K562 (cell line): Measurements from ENCODE around the gene MAD1L1. TPM values are rescaled to one million over a fixed set of nuclear protein-coding genes. Genes with fewer than 3 reads are reported as not detected.

Experiments used
- ATAC-seq: fragments of 200-7000 bp; cut with Tn5 transposase; 3 replicates; pipeline ENCODE4 v1.9.1; 2020; ENCODE audit warnings: moderate library complexity
- BruUV-seq: library from RNA; stranded (reverse); fragments of 400-500 nt; replicated peaks from 2 replicates; lab custom pipeline; 2021; lab: Mats Ljungman, UMichigan
- CTCF ChIA-PET: fragments of 300-600 bp; formaldehyde crosslinking; extraction: SDS; loops from one replicate; lab custom pipeline; 2021; ENCODE audit warnings: low intra/inter-chr PET ratio; lab: Yijun Ruan, JAX
- POLR2A ChIA-PET: fragments of 300-600, 350-650 bp; sonication (Branson Sonifier 250); formaldehyde crosslinking; extraction: SDS; loops from one replicate; lab custom pipeline; 2021; ENCODE audit warnings: antibody characterized with exemption, inconsistent platforms; lab: Yijun Ruan, JAX
- DNase-seq, 4 experiments: peaks; one replicate each; pipeline versions ENCODE4 v3.0.0 to v3.0.0-alpha.2; 2011 to 2018; ENCODE audit warnings: low spot score in 3 of 4, mixed read lengths in 3 of 4; ENCODE audit errors: extremely low read depth in 1 of 4
- FAIRE-seq: peaks from 2 replicates; lab custom pipeline; 2011; peaks lifted over from hg19 to GRCh38; lab: Jason Lieb, UNC
- H2AFZ ChIP-seq: 2 replicates; pipeline ENCODE4 v1.6.0; 2011; ENCODE audit warnings: low read depth, low read length, control low read depth, inconsistent platforms
- H3K27ac ChIP-seq: fragments of 200-600 bp; 3 replicates; pipeline ENCODE4 v1.8.0; 2011; ENCODE audit warnings: low read depth, mild to moderate bottlenecking, control low read depth, inconsistent platforms, low read length, moderate library complexity, mixed read lengths; ENCODE audit errors: extremely low read depth
- H3K27me3 ChIP-seq, 2 experiments: fragments of 300-600 bp in 1 of 2; 2 replicates in 1 of 2; 3 replicates in 1 of 2; pipeline versions ENCODE4 v1.6.0 to v1.8.0; 2011; ENCODE audit warnings: inconsistent platforms in 2 of 2, low read length in 2 of 2, mild to moderate bottlenecking in 1 of 2, mixed read lengths in 1 of 2, moderate library complexity in 1 of 2; ENCODE audit not compliant: control insufficient read depth in 2 of 2, insufficient read depth in 2 of 2
- H3K36me3 ChIP-seq: fragments of 300-600 bp; 3 replicates; pipeline ENCODE4 v1.8.0; 2011; ENCODE audit warnings: mild to moderate bottlenecking, low read length, inconsistent platforms; ENCODE audit not compliant: control insufficient read depth, insufficient read depth
- H3K4me1 ChIP-seq, 2 experiments: fragments of 200-600 bp in 1 of 2; replicated peaks in 1 of 2; 2 replicates in 1 of 2; 3 replicates in 1 of 2; pipeline versions ENCODE4 v1.5.1 to v1.8.0; 2011; ENCODE audit warnings: inconsistent platforms in 2 of 2, low read length in 2 of 2, mild to moderate bottlenecking in 1 of 2, mixed read lengths in 1 of 2, moderate library complexity in 1 of 2; ENCODE audit not compliant: control insufficient read depth in 2 of 2, insufficient read depth in 2 of 2
- H3K4me2 ChIP-seq: 2 replicates; pipeline ENCODE4 v1.6.1; 2011; ENCODE audit warnings: low read length, control low read depth, inconsistent platforms, mixed read lengths; ENCODE audit not compliant: insufficient read depth
- H3K4me3 ChIP-seq: fragments of 200-600 bp; sonication (generic), shearing (Covaris generic); 2 replicates; pipeline ENCODE4 v1.5.1; 2016; ENCODE audit warnings: control low read depth, inconsistent platforms
- H3K79me2 ChIP-seq: fragments of 200-600 bp; 3 replicates; pipeline ENCODE4 v1.8.0; 2011; ENCODE audit warnings: low read length, inconsistent platforms; ENCODE audit not compliant: control insufficient read depth, insufficient read depth
- H3K9ac ChIP-seq, 2 experiments: 2 replicates each; pipeline versions ENCODE4 v1.6.0 to v1.6.1; 2011; ENCODE audit warnings: low read depth in 2 of 2, low read length in 2 of 2, control low read depth in 1 of 2, inconsistent platforms in 1 of 2, mild to moderate bottlenecking in 1 of 2, mixed read lengths in 1 of 2; ENCODE audit not compliant: insufficient read depth in 1 of 2
- H3K9me1 ChIP-seq: one replicate; pipeline ENCODE4 v1.6.0; 2011; ENCODE audit warnings: inconsistent platforms, mild to moderate bottlenecking, low read length, moderate library complexity; ENCODE audit not compliant: control insufficient read depth, insufficient read depth
- H3K9me3 ChIP-seq: replicated peaks from 2 replicates; pipeline ENCODE4 v1.5.1; 2011; ENCODE audit warnings: low read depth, low read length, inconsistent platforms; ENCODE audit not compliant: control insufficient read depth, insufficient read depth
- H4K20me1 ChIP-seq: replicated peaks from 2 replicates; pipeline ENCODE4 v1.6.1; 2011; ENCODE audit warnings: low read length, inconsistent platforms, mixed read lengths; ENCODE audit not compliant: control insufficient read depth, insufficient read depth
- ARID4B ChIP-seq: sonication (generic); formaldehyde crosslinking; IDR thresholded peaks from 2 replicates; pipeline ENCODE4 v1.8.0; 2022; ENCODE audit warnings: mild to moderate bottlenecking, missing genetic modification reagents
- CBX3 ChIP-seq, 2 experiments: IDR thresholded peaks; 1 replicate in 1 of 2; 2 replicates in 1 of 2; pipeline ENCODE4 v1.6.1; 2012; ENCODE audit warnings: inconsistent platforms in 2 of 2, low read length in 2 of 2, borderline replicate concordance in 1 of 2, control low read depth in 1 of 2
- CHAMP1 ChIP-seq: fragments of 450-650 bp; IDR thresholded peaks from 2 replicates; pipeline ENCODE4 v1.6.1; 2016; ENCODE audit warnings: mild to moderate bottlenecking
- CXXC5 ChIP-seq: fragments of 250-450 bp; sonication (Bioruptor Pico); IDR thresholded peaks from 2 replicates; pipeline ENCODE4 v1.8.0; 2022; ENCODE audit warnings: inconsistent platforms, mild to moderate bottlenecking, moderate library complexity
- FUS ChIP-seq: fragments of 200-400 bp; formaldehyde crosslinking; optimal IDR thresholded peaks from 2 replicates; pipeline ENCODE3; 2017; ENCODE audit warnings: low read depth, low read length
- HNRNPUL1 ChIP-seq: fragments of 200-400 bp; formaldehyde crosslinking; IDR thresholded peaks from 2 replicates; pipeline ENCODE4 v1.6.1; 2017; ENCODE audit warnings: low read length
- KDM2B ChIP-seq: fragments of 250-450 bp; sonication (Bioruptor Pico); IDR thresholded peaks from 2 replicates; pipeline ENCODE4 v1.8.0; 2021; ENCODE audit warnings: mild to moderate bottlenecking, moderate library complexity
- RNF2 ChIP-seq: sonication (generic); IDR thresholded peaks from 2 replicates; pipeline ENCODE4 v1.6.1; 2016
- SREBF1 ChIP-seq: fragments of 150-350 bp; IDR thresholded peaks from 2 replicates; pipeline ENCODE4 v1.6.1; 2014; ENCODE audit warnings: antibody characterized with exemption, low read depth, low read length, borderline replicate concordance
- ZFX ChIP-seq: sonication (generic); formaldehyde crosslinking; IDR thresholded peaks from 2 replicates; pipeline ENCODE4 v1.8.0; 2022; ENCODE audit warnings: mild to moderate bottlenecking, missing genetic modification reagents, moderate library complexity
- WGBS: fragments of 100-300 bp; shearing (Covaris generic); methylation state at CpG from one replicate; pipeline ENCODE4 v1.1.6; 2016; ENCODE audit warnings: low coverage, mixed read lengths; ENCODE audit not compliant: insufficient coverage; ENCODE audit errors: missing lambda C conversion rate; 5-methylcytosine and 5-hydroxymethylcytosine counted together
- in situ Hi-C: fragments of 300-500 bp; cut with MboI; formaldehyde crosslinking; loops from 4 replicates; pipeline ENCODE4 v1.15.0; 2018; ENCODE audit warnings: inconsistent platforms, mixed read lengths
- intact Hi-C: fragments of 100-400 bp; cut with micrococcal nuclease; formaldehyde crosslinking; loops from 2 replicates; pipeline ENCODE4 v1.14.2; 2022
- polyA plus RNA-seq, 8 experiments: library from polyadenylated mRNA; depleted of rRNA in 4 of 8; stranded (reverse) in 5 of 8; unstranded in 3 of 8; fragments of >200 nt; fragmentation: Nextera tagmentation in 2 of 8; fragmentation: Illumina TruSeq in 1 of 8; extraction: Ambion mirVana in 2 of 8; extraction: Trizol in 1 of 8; gene quantifications; 2 replicates each; pipeline versions ENCODE4 v1.2.1 to v1.2.3, GENCODE V29; 2011 to 2014; ENCODE audit warnings: inconsistent platforms in 1 of 8, missing spikeins in 1 of 8
- total RNA-seq, 7 experiments: library from RNA; depleted of rRNA in 6 of 7; stranded (reverse); fragments of >200 nt in 6 of 7; fragmentation: Illumina TruSeq in 2 of 7; extraction: Trizol in 2 of 7; gene quantifications; 2 replicates each; pipeline versions ENCODE4 v1.2.1 to v1.2.3, GENCODE V29; 2011 to 2021; ENCODE audit warnings: low replicate concordance in 1 of 7
- TF ChIP-seq, protein P1 (sequence below): sonication (generic); formaldehyde crosslinking; IDR thresholded peaks from 2 replicates; pipeline ENCODE4 v1.9.0; 2022; ENCODE audit warnings: mild to moderate bottlenecking, missing genetic modification reagents
- TF ChIP-seq, protein P2 (sequence below): conservative IDR thresholded peaks from 2 replicates; pipeline ENCODE4 v1.6.1; 2011; ENCODE audit warnings: low read depth, mild to moderate bottlenecking, low read length; ENCODE audit not compliant: control insufficient read depth

Gene MAD1L1
- total and polyA plus RNA-seq, 9 of the 15 experiments (the other 6 are each of a cell fraction or from before 2014, with no cell fraction given): 1.7 to 89.7 (median 18.0) TPM

GRCh38 chr7:2029936-2030335 is 202.8 kb downstream of the MAD1L1 start:
- WGBS: 94% methylated on average over 15 of the region's 15 CpGs
- intact Hi-C loops (no loop called here), in situ Hi-C loops (no loop called here)
- Histone ChIP-seq H3K27ac (no peak overlapping the region), H4K20me1 (no peaks in the 10 kb centered on the region), H3K36me3 (no peaks in the 10 kb centered on the region; the same call in 2 of the 3 replicates), H3K4me2 (no peak overlapping the region), H3K4me3 (no peak overlapping the region), H3K9me1 (no peaks in the 10 kb centered on the region), H3K27me3 (no peaks in the 10 kb centered on the region), H3K4me1 (peaks cover 12 to 36% of the 10 kb centered on the region in 2 experiments), H3K9ac (no peak overlapping the region), H3K9me3 (peaks cover 16% of the 10 kb centered on the region), H3K79me2 (no peaks in the 10 kb centered on the region; the same call in 2 of the 3 replicates), H2AFZ (no peak overlapping the region)
- ATAC-seq (no peak), FAIRE-seq (no peak), DNase-seq (no peak)
- ChIA-PET POLR2A (interaction anchor here (1.5 kb wide), 1 partner anchor 11 kb away, joined by 4 read pairs; no protein-coding TSS in a partner anchor), CTCF (no interaction called here)
- BruUV-seq: no TSS peak
- TF ChIP-seq ZFX (no peak), ARID4B (CRISPR knock-in tag) (no peak), HNRNPUL1 (no peak), CXXC5 (no peak), RNF2 (no peak), CHAMP1 (no peak), FUS (no peak), CBX3 (IDR thresholded peaks at IDR 0.05; ENCODE audit: borderline replicate concordance in 1 of 2, low read length in 2 of 2) (no peak), KDM2B (no peak), SREBF1 (no peak)
- TF ChIP-seq, protein P1, sequence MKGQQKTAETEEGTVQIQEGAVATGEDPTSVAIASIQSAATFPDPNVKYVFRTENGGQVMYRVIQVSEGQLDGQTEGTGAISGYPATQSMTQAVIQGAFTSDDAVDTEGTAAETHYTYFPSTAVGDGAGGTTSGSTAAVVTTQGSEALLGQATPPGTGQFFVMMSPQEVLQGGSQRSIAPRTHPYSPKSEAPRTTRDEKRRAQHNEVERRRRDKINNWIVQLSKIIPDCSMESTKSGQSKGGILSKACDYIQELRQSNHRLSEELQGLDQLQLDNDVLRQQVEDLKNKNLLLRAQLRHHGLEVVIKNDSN (CRISPR knock-in tag): no peak
- TF ChIP-seq, protein P2, sequence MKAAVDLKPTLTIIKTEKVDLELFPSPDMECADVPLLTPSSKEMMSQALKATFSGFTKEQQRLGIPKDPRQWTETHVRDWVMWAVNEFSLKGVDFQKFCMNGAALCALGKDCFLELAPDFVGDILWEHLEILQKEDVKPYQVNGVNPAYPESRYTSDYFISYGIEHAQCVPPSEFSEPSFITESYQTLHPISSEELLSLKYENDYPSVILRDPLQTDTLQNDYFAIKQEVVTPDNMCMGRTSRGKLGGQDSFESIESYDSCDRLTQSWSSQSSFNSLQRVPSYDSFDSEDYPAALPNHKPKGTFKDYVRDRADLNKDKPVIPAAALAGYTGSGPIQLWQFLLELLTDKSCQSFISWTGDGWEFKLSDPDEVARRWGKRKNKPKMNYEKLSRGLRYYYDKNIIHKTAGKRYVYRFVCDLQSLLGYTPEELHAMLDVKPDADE: no peak
